Keratinocyte (primary cell): ENCODE data around the gene THNSL1. TPM values are rescaled to one million over a fixed set of nuclear protein-coding genes. Genes with fewer than 3 reads are reported as not detected.
"Not testable (repeated sequence)": the region's sequence is repeated elsewhere in the genome, so short reads cannot be mapped to it uniquely, and the experiment has no call there.

ENCODE experiments used
- DNase-seq: peaks from one replicate; pipeline ENCODE4 v3.0.0-alpha.2; 2011; ENCODE audit warnings: low read depth, missing footprints, low spot score
- FAIRE-seq: peaks from 2 replicates; lab custom pipeline; 2011; peaks lifted over from hg19 to GRCh38; lab: Jason Lieb, UNC
- H2AFZ ChIP-seq: 2 replicates; pipeline ENCODE4 v1.6.0; 2012; ENCODE audit warnings: low read length, control low read depth, inconsistent platforms; ENCODE audit not compliant: control insufficient read depth
- H3K27ac ChIP-seq: 2 replicates; pipeline ENCODE4 v1.5.1; 2011; ENCODE audit warnings: low read length; ENCODE audit not compliant: control insufficient read depth, insufficient read depth
- H3K27me3 ChIP-seq: 3 replicates; pipeline ENCODE4 v1.6.0; 2011; ENCODE audit warnings: low read length; ENCODE audit not compliant: control insufficient read depth, insufficient read depth; ENCODE audit errors: extremely low read depth
- H3K36me3 ChIP-seq, 2 experiments: 2 replicates in 1 of 2; 3 replicates in 1 of 2; pipeline ENCODE4 v1.5.1; 2011; ENCODE audit warnings: low read length in 2 of 2, mild to moderate bottlenecking in 1 of 2; ENCODE audit not compliant: control insufficient read depth in 2 of 2, insufficient read depth in 2 of 2; ENCODE audit errors: extremely low read depth in 1 of 2
- H3K4me1 ChIP-seq: 3 replicates; pipeline ENCODE4 v1.5.1; 2011; ENCODE audit warnings: low read length; ENCODE audit not compliant: control insufficient read depth, insufficient read depth; ENCODE audit errors: extremely low read depth
- H3K4me2 ChIP-seq: 3 replicates; pipeline ENCODE4 v1.6.0; 2011; ENCODE audit warnings: low read depth, low read length; ENCODE audit not compliant: control insufficient read depth, insufficient read depth; ENCODE audit errors: extremely low read depth
- H3K4me3 ChIP-seq, 3 experiments: fragments of 200-600 bp in 1 of 3; sonication (generic) in 1 of 3; 2 replicates in 2 of 3; 3 replicates in 1 of 3; pipeline ENCODE4 v1.5.1; 2011 to 2016; ENCODE audit warnings: low read length in 3 of 3, mild to moderate bottlenecking in 3 of 3, control low read depth in 2 of 3, inconsistent platforms in 1 of 3, low read depth in 1 of 3, mixed read lengths in 1 of 3, mixed run types in 1 of 3, moderate library complexity in 1 of 3; ENCODE audit not compliant: control insufficient read depth in 2 of 3, insufficient read depth in 2 of 3; ENCODE audit errors: extremely low read depth in 1 of 3
- H3K79me2 ChIP-seq: 2 replicates; pipeline ENCODE4 v1.6.0; 2012; ENCODE audit warnings: low read length; ENCODE audit not compliant: control insufficient read depth, insufficient read depth
- H3K9ac ChIP-seq: 3 replicates; pipeline ENCODE4 v1.6.0; 2011; ENCODE audit warnings: low read length; ENCODE audit not compliant: control insufficient read depth, insufficient read depth; ENCODE audit errors: extremely low read depth
- H3K9me1 ChIP-seq: 3 replicates; pipeline ENCODE4 v1.6.0; 2011; ENCODE audit warnings: low read length; ENCODE audit not compliant: control insufficient read depth, insufficient read depth; ENCODE audit errors: extremely low read depth
- H3K9me3 ChIP-seq: 2 replicates; pipeline ENCODE4 v1.5.1; 2012; ENCODE audit warnings: low read depth, low read length; ENCODE audit not compliant: control insufficient read depth
- H4K20me1 ChIP-seq: 3 replicates; pipeline ENCODE4 v1.6.0; 2011; ENCODE audit warnings: low read length; ENCODE audit not compliant: control insufficient read depth, insufficient read depth; ENCODE audit errors: extremely low read depth
- CTCF ChIP-seq, 3 experiments: IDR thresholded peaks in 1 of 3; conservative IDR thresholded peaks in 1 of 3; optimal IDR thresholded peaks in 1 of 3; 2 replicates in 2 of 3; 3 replicates in 1 of 3; pipeline versions ENCODE3 to v1.5.1; 2011; ENCODE audit warnings: low read length in 3 of 3, mild to moderate bottlenecking in 3 of 3, moderate library complexity in 2 of 3, control low read depth in 1 of 3, inconsistent platforms in 1 of 3; ENCODE audit not compliant: insufficient read depth in 2 of 3; ENCODE audit errors: extremely low read depth in 1 of 3
- EZH2 ChIP-seq: IDR thresholded peaks from one replicate; pipeline ENCODE4 v1.6.1; 2012; ENCODE audit warnings: inconsistent platforms, mild to moderate bottlenecking, low read length, moderate library complexity
- dilution Hi-C: fragments of 300-500 bp; cut with MboI; formaldehyde crosslinking; loops from one replicate; pipeline ENCODE4 v1.7.0; 2020; ENCODE audit warnings: low sequenced_read_pairs; ENCODE audit not compliant: extremely low pct_ligation_motif_present
- polyA plus RNA-seq, 5 experiments: library from polyadenylated mRNA; depleted of rRNA in 3 of 5; stranded (reverse) in 3 of 5; stranded (forward) in 1 of 5; unstranded in 1 of 5; fragments of >200 nt; gene quantifications; 1 replicate in 1 of 5; 2 replicates in 3 of 5; 3 replicates in 1 of 5; pipeline versions ENCODE4 v1.2.1 to v1.2.3, GENCODE V29; 2011 to 2012; ENCODE audit warnings: missing spikeins in 2 of 5, low read depth in 1 of 5, low replicate concordance in 1 of 5

THNSL1 gene
- polyA plus RNA-seq, 1 donor (not counting 4 experiments of a cell fraction or from before 2014, with no cell fraction given): 4.1 TPM

GRCh38 chr10:24995072-24995471 is 21.3 kb upstream of the THNSL1 start:
- no peak overlapping the region for H2AFZ ChIP-seq
- DNase-seq (no peak), FAIRE-seq (no peak)
- H3K4me3 ChIP-seq: no peak overlapping the region
- H3K36me3 ChIP-seq: no peaks in the 10 kb centered on the region
- H3K79me2 ChIP-seq: no peaks in the 10 kb centered on the region
- no peaks in the 10 kb centered on the region for H3K27me3 ChIP-seq
- H3K9me1 ChIP-seq: no peaks in the 10 kb centered on the region
- TF ChIP-seq CTCF (optimal IDR thresholded peaks at IDR 0.05 in 1 of 3, IDR thresholded peaks at IDR 0.05 in 1 of 3, conservative IDR thresholded peaks at IDR 0.05 in 1 of 3; ENCODE audit: extremely low read depth in 1 of 3, insufficient read depth in 2 of 3, low read length in 3 of 3) (no peak), EZH2 (no peak)
- no peaks in the 10 kb centered on the region for H3K9me3 ChIP-seq
- dilution Hi-C loops: no loop called here
- H3K4me2 ChIP-seq: no peak overlapping the region
- no peak overlapping the region for H3K9ac ChIP-seq
- H3K27ac ChIP-seq: no peak overlapping the region
- no peaks in the 10 kb centered on the region for H3K4me1 ChIP-seq
- no peaks in the 10 kb centered on the region for H4K20me1 ChIP-seq

GRCh38 chr10:24998044-24998443 is 18.4 kb upstream of the THNSL1 start:
- Histone ChIP-seq H2AFZ (no peak overlapping the region), H3K4me3 (no peak overlapping the region), H4K20me1 (no peaks in the 10 kb centered on the region), H3K4me2 (no peak overlapping the region), H3K79me2 (no peaks in the 10 kb centered on the region), H3K36me3 (no peaks in the 10 kb centered on the region), H3K27me3 (no peaks in the 10 kb centered on the region), H3K4me1 (no peaks in the 10 kb centered on the region), H3K27ac (no peak overlapping the region), H3K9me1 (no peaks in the 10 kb centered on the region), H3K9me3 (no peaks in the 10 kb centered on the region), H3K9ac (no peak overlapping the region)
- dilution Hi-C loops: no loop called here
- TF ChIP-seq EZH2 (no peak), CTCF (optimal IDR thresholded peaks at IDR 0.05 in 1 of 3, IDR thresholded peaks at IDR 0.05 in 1 of 3, conservative IDR thresholded peaks at IDR 0.05 in 1 of 3; ENCODE audit: extremely low read depth in 1 of 3, insufficient read depth in 2 of 3, low read length in 3 of 3) (no peak)
- no peak for FAIRE-seq
- DNase-seq: no peak

- H3K27ac ChIP-seq, H4K20me1 ChIP-seq, H3K9me3 ChIP-seq, H3K9me1 ChIP-seq, H3K36me3 ChIP-seq, H3K4me1 ChIP-seq, H3K4me2 ChIP-seq, H3K4me3 ChIP-seq, H3K9ac ChIP-seq, H3K27me3 ChIP-seq, H3K79me2 ChIP-seq, dilution Hi-C loops, DNase-seq, H2AFZ ChIP-seq, FAIRE-seq: not testable (repeated sequence)
These were observed 4.8 kb upstream of the THNSL1 start for GRCh38 chr10:25011591-25011990.
